GM23338 (cell line): Measurements from ENCODE around the gene NFIA. TPM values are rescaled to one million over a fixed set of nuclear protein-coding genes. Genes with fewer than 3 reads are reported as not detected.

Experiments
- ATAC-seq: fragments of 200-7000 bp; cut with Tn5 transposase; 3 replicates; pipeline ENCODE4 v1.9.1; 2020
- DNase-seq: peaks from one replicate; pipeline ENCODE4 v3.0.0-alpha.2; 2015; ENCODE audit warnings: low spot score
- H2AFZ ChIP-seq: fragments of 200-600 bp; sonication (generic); 2 replicates; pipeline ENCODE4 v1.8.0; 2016; ENCODE audit warnings: antibody characterized with exemption, mild to moderate bottlenecking, moderate library complexity
- H3F3A ChIP-seq: fragments of 200-600 bp; sonication (generic); replicated peaks from 2 replicates; pipeline ENCODE4 v1.8.0; 2017; ENCODE audit warnings: antibody characterized with exemption, mixed run types, low read depth
- H3K27ac ChIP-seq: fragments of 200-600 bp; sonication (generic); 2 replicates; pipeline ENCODE4 v1.6.1; 2016; ENCODE audit warnings: low read depth
- H3K27me3 ChIP-seq: fragments of 200-600 bp; sonication (generic); 2 replicates; pipeline ENCODE4 v1.8.0; 2016; ENCODE audit warnings: mild to moderate bottlenecking, mixed run types, moderate library complexity; ENCODE audit not compliant: insufficient read depth
- H3K36me3 ChIP-seq: fragments of 200-600 bp; sonication (generic); 2 replicates; pipeline ENCODE4 v1.8.0; 2016; ENCODE audit warnings: mild to moderate bottlenecking; ENCODE audit not compliant: insufficient read depth
- H3K4me1 ChIP-seq: fragments of 200-600 bp; sonication (generic); 2 replicates; pipeline ENCODE4 v1.8.0; 2016; ENCODE audit warnings: mild to moderate bottlenecking, moderate library complexity; ENCODE audit not compliant: insufficient read depth
- H3K4me2 ChIP-seq: fragments of 200-600 bp; sonication (generic); 2 replicates; pipeline ENCODE4 v1.7.1; 2017; ENCODE audit warnings: mixed run types
- H3K4me3 ChIP-seq: fragments of 200-600 bp; sonication (generic); 2 replicates; pipeline ENCODE4 v1.6.1; 2016; ENCODE audit warnings: mixed run types
- H3K79me2 ChIP-seq: fragments of 200-600 bp; sonication (generic); replicated peaks from 2 replicates; pipeline ENCODE4 v1.8.0; 2017; ENCODE audit warnings: mild to moderate bottlenecking; ENCODE audit not compliant: insufficient read depth
- H3K9me2 ChIP-seq: fragments of 200-600 bp; sonication (generic); 2 replicates; pipeline ENCODE4 v1.8.0; 2017; ENCODE audit not compliant: insufficient read depth
- H4K20me1 ChIP-seq: fragments of 200-600 bp; sonication (generic); replicated peaks from 2 replicates; pipeline ENCODE4 v1.8.0; 2017; ENCODE audit warnings: mild to moderate bottlenecking; ENCODE audit not compliant: insufficient read depth
- H3K27ac Mint-ChIP-seq: 2 replicates; pipeline ENCODE4 v1.8.0; 2020; ENCODE audit warnings: inconsistent platforms, mild to moderate bottlenecking, moderate library complexity, mixed read lengths
- H3K27me3 Mint-ChIP-seq: 3 replicates; pipeline ENCODE4 v1.8.0; 2022; ENCODE audit warnings: low read depth, mild to moderate bottlenecking, moderate library complexity, mixed read lengths, inconsistent platforms; ENCODE audit not compliant: insufficient read depth, poor library complexity
- H3K36me3 Mint-ChIP-seq: 3 replicates; pipeline ENCODE4 v1.8.0; 2021; ENCODE audit warnings: low read depth, mild to moderate bottlenecking, inconsistent platforms, moderate library complexity, mixed read lengths
- H3K4me1 Mint-ChIP-seq: 3 replicates; pipeline ENCODE4 v1.8.0; 2020; ENCODE audit warnings: mild to moderate bottlenecking, inconsistent platforms, mixed read lengths
- H3K4me3 Mint-ChIP-seq: 3 replicates; pipeline ENCODE4 v1.8.0; 2021; ENCODE audit warnings: moderate library complexity, mild to moderate bottlenecking, inconsistent platforms, mixed read lengths
- H3K9me3 Mint-ChIP-seq: 3 replicates; pipeline ENCODE4 v1.8.0; 2020; ENCODE audit warnings: moderate library complexity, mild to moderate bottlenecking, inconsistent platforms, mixed read lengths
- CREB1 ChIP-seq: fragments of 250-450 bp; sonication (Bioruptor Pico); IDR thresholded peaks from 2 replicates; pipeline ENCODE4 v1.5.0; 2020; ENCODE audit warnings: low read depth, mild to moderate bottlenecking, moderate library complexity
- EZH2 ChIP-seq: fragments of 200-600 bp; sonication (generic); IDR thresholded peaks from one replicate; pipeline ENCODE4 v1.8.0; 2017; ENCODE audit warnings: antibody characterized with exemption, mild to moderate bottlenecking, low read depth; ENCODE audit not compliant: unreplicated experiment
- EZH2phosphoT487 ChIP-seq: fragments of 200-600 bp; sonication (generic); IDR thresholded peaks from one replicate; pipeline ENCODE4 v1.8.1; 2018; ENCODE audit warnings: antibody characterized with exemption; ENCODE audit not compliant: unreplicated experiment
- JUNB ChIP-seq: IDR thresholded peaks from one replicate; pipeline ENCODE4 v1.6.1; 2016; ENCODE audit warnings: antibody characterized with exemption; ENCODE audit not compliant: unreplicated experiment
- NANOG ChIP-seq: IDR thresholded peaks from 2 replicates; pipeline ENCODE4 v1.6.1; 2016; ENCODE audit warnings: antibody characterized with exemption, borderline replicate concordance
- POLR2AphosphoS5 ChIP-seq: IDR thresholded peaks from 2 replicates; pipeline ENCODE4 v1.6.1; 2016; ENCODE audit warnings: antibody characterized with exemption, low read depth
- STAT1 ChIP-seq: IDR thresholded peaks from one replicate; pipeline ENCODE4 v1.6.1; 2016; ENCODE audit warnings: antibody characterized with exemption; ENCODE audit not compliant: unreplicated experiment
- ZNF114 ChIP-seq: fragments of 250-450 bp; sonication (Bioruptor Pico); IDR thresholded peaks from 2 replicates; pipeline ENCODE4 v1.5.0; 2020; ENCODE audit warnings: mild to moderate bottlenecking, moderate library complexity
- ZNF331 ChIP-seq: fragments of 250-450 bp; sonication (Bioruptor Pico); IDR thresholded peaks from 2 replicates; pipeline ENCODE4 v1.5.0; 2020; ENCODE audit warnings: low read depth, mild to moderate bottlenecking, moderate library complexity
- polyA plus RNA-seq: library from polyadenylated mRNA; unstranded; fragments of >200 nt; fragmentation: Nextera tagmentation; extraction: Ambion mirVana; gene quantifications from 2 replicates; pipeline ENCODE4 v1.2.1, GENCODE V29; 2016
- total RNA-seq: library from RNA; depleted of rRNA; stranded (reverse); fragments of >200 nt; shearing (Covaris generic); gene quantifications from 2 replicates; pipeline ENCODE4 v1.2.3, GENCODE V29; 2014
- TF ChIP-seq, protein P1 (sequence below): IDR thresholded peaks from 2 replicates; pipeline ENCODE4 v1.6.1; 2016; ENCODE audit warnings: antibody characterized with exemption
- TF ChIP-seq, protein P2 (sequence below): IDR thresholded peaks from one replicate; pipeline ENCODE4 v1.6.1; 2018; ENCODE audit warnings: antibody characterized with exemption; ENCODE audit not compliant: unreplicated experiment
- TF ChIP-seq, protein P3 (sequence below), 2 experiments: fragments of 200-600 bp in 1 of 2; sonication (generic) in 1 of 2; conservative IDR thresholded peaks; 2 replicates each; pipeline versions ENCODE4 v1.5.1 to v1.6.1; 2016 to 2017; ENCODE audit warnings: antibody characterized with exemption in 2 of 2, low read depth in 2 of 2, mild to moderate bottlenecking in 2 of 2, moderate library complexity in 1 of 2
- TF ChIP-seq, protein P4 (sequence below): fragments of 250-450 bp; sonication (Bioruptor Pico); IDR thresholded peaks from 2 replicates; pipeline ENCODE4 v1.5.0; 2020; ENCODE audit warnings: mild to moderate bottlenecking, moderate library complexity

NFIA gene
- total and polyA plus RNA-seq, 2 experiments from 2014 or later: 0.97 to 2.3 TPM

DNA sequence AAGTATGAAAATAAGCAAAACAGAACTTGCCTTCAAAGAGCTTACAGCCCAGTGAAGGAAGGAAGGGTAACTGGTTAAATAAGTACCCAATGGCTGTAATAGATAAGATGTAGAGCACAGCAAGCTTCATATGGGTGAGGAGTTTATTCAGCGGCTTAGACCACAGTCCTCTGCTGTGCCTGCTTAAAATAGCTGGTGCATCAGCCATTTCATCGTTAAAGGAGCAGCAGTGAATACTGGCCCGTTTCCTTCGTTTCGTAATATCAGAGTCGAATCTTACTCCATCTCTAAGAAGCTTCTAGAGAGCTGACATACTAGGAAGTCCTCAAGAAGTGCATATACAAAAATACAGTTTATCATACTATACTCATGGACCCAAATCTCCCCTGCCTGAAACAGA, 286.5 kb downstream of the NFIA start:
- H3K27me3 Mint-ChIP-seq: no peaks in the 10 kb centered on the region
- Histone ChIP-seq H3K27ac (no peak overlapping the region), H3F3A (no peaks in the 10 kb centered on the region), H3K4me3 (no peak overlapping the region), H3K9me2 (no peaks in the 10 kb centered on the region), H4K20me1 (no peaks in the 10 kb centered on the region), H3K27me3 (no peaks in the 10 kb centered on the region), H3K36me3 (no peaks in the 10 kb centered on the region), H2AFZ (no peak overlapping the region), H3K79me2 (no peaks in the 10 kb centered on the region), H3K4me1 (no peaks in the 10 kb centered on the region), H3K4me2 (no peak overlapping the region)
- H3K36me3 Mint-ChIP-seq: no peaks in the 10 kb centered on the region
- no peaks in the 10 kb centered on the region for H3K9me3 Mint-ChIP-seq
- TF ChIP-seq, protein P1, sequence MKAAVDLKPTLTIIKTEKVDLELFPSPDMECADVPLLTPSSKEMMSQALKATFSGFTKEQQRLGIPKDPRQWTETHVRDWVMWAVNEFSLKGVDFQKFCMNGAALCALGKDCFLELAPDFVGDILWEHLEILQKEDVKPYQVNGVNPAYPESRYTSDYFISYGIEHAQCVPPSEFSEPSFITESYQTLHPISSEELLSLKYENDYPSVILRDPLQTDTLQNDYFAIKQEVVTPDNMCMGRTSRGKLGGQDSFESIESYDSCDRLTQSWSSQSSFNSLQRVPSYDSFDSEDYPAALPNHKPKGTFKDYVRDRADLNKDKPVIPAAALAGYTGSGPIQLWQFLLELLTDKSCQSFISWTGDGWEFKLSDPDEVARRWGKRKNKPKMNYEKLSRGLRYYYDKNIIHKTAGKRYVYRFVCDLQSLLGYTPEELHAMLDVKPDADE: no peak
- TF ChIP-seq EZH2phosphoT487 (no peak), ZNF114 (no peak), STAT1 (no peak), NANOG (no peak), POLR2AphosphoS5 (no peak), EZH2 (no peak), JUNB (no peak), CREB1 (no peak), ZNF331 (no peak)
- TF ChIP-seq, protein P2, sequence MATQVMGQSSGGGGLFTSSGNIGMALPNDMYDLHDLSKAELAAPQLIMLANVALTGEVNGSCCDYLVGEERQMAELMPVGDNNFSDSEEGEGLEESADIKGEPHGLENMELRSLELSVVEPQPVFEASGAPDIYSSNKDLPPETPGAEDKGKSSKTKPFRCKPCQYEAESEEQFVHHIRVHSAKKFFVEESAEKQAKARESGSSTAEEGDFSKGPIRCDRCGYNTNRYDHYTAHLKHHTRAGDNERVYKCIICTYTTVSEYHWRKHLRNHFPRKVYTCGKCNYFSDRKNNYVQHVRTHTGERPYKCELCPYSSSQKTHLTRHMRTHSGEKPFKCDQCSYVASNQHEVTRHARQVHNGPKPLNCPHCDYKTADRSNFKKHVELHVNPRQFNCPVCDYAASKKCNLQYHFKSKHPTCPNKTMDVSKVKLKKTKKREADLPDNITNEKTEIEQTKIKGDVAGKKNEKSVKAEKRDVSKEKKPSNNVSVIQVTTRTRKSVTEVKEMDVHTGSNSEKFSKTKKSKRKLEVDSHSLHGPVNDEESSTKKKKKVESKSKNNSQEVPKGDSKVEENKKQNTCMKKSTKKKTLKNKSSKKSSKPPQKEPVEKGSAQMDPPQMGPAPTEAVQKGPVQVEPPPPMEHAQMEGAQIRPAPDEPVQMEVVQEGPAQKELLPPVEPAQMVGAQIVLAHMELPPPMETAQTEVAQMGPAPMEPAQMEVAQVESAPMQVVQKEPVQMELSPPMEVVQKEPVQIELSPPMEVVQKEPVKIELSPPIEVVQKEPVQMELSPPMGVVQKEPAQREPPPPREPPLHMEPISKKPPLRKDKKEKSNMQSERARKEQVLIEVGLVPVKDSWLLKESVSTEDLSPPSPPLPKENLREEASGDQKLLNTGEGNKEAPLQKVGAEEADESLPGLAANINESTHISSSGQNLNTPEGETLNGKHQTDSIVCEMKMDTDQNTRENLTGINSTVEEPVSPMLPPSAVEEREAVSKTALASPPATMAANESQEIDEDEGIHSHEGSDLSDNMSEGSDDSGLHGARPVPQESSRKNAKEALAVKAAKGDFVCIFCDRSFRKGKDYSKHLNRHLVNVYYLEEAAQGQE: no peak
- TF ChIP-seq, protein P3, sequence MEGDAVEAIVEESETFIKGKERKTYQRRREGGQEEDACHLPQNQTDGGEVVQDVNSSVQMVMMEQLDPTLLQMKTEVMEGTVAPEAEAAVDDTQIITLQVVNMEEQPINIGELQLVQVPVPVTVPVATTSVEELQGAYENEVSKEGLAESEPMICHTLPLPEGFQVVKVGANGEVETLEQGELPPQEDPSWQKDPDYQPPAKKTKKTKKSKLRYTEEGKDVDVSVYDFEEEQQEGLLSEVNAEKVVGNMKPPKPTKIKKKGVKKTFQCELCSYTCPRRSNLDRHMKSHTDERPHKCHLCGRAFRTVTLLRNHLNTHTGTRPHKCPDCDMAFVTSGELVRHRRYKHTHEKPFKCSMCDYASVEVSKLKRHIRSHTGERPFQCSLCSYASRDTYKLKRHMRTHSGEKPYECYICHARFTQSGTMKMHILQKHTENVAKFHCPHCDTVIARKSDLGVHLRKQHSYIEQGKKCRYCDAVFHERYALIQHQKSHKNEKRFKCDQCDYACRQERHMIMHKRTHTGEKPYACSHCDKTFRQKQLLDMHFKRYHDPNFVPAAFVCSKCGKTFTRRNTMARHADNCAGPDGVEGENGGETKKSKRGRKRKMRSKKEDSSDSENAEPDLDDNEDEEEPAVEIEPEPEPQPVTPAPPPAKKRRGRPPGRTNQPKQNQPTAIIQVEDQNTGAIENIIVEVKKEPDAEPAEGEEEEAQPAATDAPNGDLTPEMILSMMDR (conservative IDR thresholded peaks at IDR 0.05; ENCODE audit: low read depth in 2 of 2): no peak
- TF ChIP-seq, protein P4, sequence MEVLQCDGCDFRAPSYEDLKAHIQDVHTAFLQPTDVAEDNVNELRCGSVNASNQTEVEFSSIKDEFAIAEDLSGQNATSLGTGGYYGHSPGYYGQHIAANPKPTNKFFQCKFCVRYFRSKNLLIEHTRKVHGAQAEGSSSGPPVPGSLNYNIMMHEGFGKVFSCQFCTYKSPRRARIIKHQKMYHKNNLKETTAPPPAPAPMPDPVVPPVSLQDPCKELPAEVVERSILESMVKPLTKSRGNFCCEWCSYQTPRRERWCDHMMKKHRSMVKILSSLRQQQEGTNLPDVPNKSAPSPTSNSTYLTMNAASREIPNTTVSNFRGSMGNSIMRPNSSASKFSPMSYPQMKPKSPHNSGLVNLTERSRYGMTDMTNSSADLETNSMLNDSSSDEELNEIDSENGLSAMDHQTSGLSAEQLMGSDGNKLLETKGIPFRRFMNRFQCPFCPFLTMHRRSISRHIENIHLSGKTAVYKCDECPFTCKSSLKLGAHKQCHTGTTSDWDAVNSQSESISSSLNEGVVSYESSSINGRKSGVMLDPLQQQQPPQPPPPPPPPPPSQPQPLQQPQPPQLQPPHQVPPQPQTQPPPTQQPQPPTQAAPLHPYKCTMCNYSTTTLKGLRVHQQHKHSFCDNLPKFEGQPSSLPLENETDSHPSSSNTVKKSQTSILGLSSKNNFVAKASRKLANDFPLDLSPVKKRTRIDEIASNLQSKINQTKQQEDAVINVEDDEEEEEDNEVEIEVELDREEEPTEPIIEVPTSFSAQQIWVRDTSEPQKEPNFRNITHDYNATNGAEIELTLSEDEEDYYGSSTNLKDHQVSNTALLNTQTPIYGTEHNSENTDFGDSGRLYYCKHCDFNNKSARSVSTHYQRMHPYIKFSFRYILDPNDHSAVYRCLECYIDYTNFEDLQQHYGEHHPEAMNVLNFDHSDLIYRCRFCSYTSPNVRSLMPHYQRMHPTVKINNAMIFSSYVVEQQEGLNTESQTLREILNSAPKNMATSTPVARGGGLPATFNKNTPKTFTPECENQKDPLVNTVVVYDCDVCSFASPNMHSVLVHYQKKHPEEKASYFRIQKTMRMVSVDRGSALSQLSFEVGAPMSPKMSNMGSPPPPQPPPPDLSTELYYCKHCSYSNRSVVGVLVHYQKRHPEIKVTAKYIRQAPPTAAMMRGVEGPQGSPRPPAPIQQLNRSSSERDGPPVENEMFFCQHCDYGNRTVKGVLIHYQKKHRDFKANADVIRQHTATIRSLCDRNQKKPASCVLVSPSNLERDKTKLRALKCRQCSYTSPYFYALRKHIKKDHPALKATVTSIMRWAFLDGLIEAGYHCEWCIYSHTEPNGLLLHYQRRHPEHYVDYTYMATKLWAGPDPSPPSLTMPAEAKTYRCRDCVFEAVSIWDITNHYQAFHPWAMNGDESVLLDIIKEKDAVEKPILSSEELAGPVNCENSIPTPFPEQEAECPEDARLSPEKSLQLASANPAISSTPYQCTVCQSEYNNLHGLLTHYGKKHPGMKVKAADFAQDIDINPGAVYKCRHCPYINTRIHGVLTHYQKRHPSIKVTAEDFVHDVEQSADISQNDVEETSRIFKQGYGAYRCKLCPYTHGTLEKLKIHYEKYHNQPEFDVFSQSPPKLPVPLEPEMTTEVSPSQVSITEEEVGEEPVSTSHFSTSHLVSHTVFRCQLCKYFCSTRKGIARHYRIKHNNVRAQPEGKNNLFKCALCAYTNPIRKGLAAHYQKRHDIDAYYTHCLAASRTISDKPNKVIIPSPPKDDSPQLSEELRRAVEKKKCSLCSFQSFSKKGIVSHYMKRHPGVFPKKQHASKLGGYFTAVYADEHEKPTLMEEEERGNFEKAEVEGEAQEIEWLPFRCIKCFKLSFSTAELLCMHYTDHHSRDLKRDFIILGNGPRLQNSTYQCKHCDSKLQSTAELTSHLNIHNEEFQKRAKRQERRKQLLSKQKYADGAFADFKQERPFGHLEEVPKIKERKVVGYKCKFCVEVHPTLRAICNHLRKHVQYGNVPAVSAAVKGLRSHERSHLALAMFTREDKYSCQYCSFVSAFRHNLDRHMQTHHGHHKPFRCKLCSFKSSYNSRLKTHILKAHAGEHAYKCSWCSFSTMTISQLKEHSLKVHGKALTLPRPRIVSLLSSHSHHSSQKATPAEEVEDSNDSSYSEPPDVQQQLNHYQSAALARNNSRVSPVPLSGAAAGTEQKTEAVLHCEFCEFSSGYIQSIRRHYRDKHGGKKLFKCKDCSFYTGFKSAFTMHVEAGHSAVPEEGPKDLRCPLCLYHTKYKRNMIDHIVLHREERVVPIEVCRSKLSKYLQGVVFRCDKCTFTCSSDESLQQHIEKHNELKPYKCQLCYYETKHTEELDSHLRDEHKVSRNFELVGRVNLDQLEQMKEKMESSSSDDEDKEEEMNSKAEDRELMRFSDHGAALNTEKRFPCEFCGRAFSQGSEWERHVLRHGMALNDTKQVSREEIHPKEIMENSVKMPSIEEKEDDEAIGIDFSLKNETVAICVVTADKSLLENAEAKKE: no peak
- no peaks in the 10 kb centered on the region for H3K4me1 Mint-ChIP-seq
- ATAC-seq (no peak), DNase-seq (no peak)
- no peak overlapping the region for H3K4me3 Mint-ChIP-seq
- H3K27ac Mint-ChIP-seq: peak overlapping the region; percentile 56; the same call in 1 of the 2 replicates
